Measurements from ENCODE around the gene CUL2. TPM values are rescaled to one million over a fixed set of nuclear protein-coding genes. Genes with fewer than 3 reads are reported as not detected.

CUL2 gene
- total and polyA plus RNA-seq, 2 experiments from 2014 or later: 25.8 to 34.4 TPM

- TF ChIP-seq, protein P1, sequence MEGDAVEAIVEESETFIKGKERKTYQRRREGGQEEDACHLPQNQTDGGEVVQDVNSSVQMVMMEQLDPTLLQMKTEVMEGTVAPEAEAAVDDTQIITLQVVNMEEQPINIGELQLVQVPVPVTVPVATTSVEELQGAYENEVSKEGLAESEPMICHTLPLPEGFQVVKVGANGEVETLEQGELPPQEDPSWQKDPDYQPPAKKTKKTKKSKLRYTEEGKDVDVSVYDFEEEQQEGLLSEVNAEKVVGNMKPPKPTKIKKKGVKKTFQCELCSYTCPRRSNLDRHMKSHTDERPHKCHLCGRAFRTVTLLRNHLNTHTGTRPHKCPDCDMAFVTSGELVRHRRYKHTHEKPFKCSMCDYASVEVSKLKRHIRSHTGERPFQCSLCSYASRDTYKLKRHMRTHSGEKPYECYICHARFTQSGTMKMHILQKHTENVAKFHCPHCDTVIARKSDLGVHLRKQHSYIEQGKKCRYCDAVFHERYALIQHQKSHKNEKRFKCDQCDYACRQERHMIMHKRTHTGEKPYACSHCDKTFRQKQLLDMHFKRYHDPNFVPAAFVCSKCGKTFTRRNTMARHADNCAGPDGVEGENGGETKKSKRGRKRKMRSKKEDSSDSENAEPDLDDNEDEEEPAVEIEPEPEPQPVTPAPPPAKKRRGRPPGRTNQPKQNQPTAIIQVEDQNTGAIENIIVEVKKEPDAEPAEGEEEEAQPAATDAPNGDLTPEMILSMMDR (IDR thresholded peaks at IDR 0.05; ENCODE audit: poor library complexity): no peak
- TF ChIP-seq EZH2phosphoT487 (IDR thresholded peaks at IDR 0.05; ENCODE audit: low read depth, severe bottlenecking, unreplicated experiment) (no peak), EZH2 (IDR thresholded peaks at IDR 0.05; ENCODE audit: borderline replicate concordance) (no peak)
- no peak for DNase-seq (ENCODE audit: low spot score)
- H3K4me1 ChIP-seq (ENCODE audit: insufficient read depth): no peaks in the 10 kb centered on the region
- H2AFZ ChIP-seq: no peak overlapping the region
- no peak overlapping the region for H3K4me3 ChIP-seq
- H3K79me2 ChIP-seq: no peaks in the 10 kb centered on the region
- no peaks in the 10 kb centered on the region for H3K9me2 ChIP-seq (replicated peaks; ENCODE audit: insufficient read depth)
- no peak overlapping the region for H3K4me2 ChIP-seq
- WGBS (ENCODE audit: low lambda C conversion rate, missing lambda C conversion rate): 86% methylated on average over 7 of the region's 7 CpGs
- no peaks in the 10 kb centered on the region for H3K27me3 ChIP-seq
- H3K9me3 ChIP-seq (ENCODE audit: low read depth): no peaks in the 10 kb centered on the region
- H3K27ac ChIP-seq: no peak overlapping the region
- no peaks in the 10 kb centered on the region for H4K20me1 ChIP-seq (ENCODE audit: insufficient read depth, poor library complexity, severe bottlenecking)
- no peaks in the 10 kb centered on the region for H3K36me3 ChIP-seq (replicated peaks; ENCODE audit: insufficient read depth, low read depth)
Measured at GRCh38 chr10:35011771-35012191, 78.4 kb downstream of the CUL2 start.

GRCh38 chr10:35007858-35008301, 82.3 kb downstream of the CUL2 start:
- no peaks in the 10 kb centered on the region for H3K9me2 ChIP-seq (replicated peaks; ENCODE audit: insufficient read depth)
- no peak for DNase-seq (ENCODE audit: low spot score)
- H3K4me2 ChIP-seq: no peak overlapping the region
- H4K20me1 ChIP-seq (ENCODE audit: insufficient read depth, poor library complexity, severe bottlenecking): no peaks in the 10 kb centered on the region
- H3K36me3 ChIP-seq (replicated peaks; ENCODE audit: insufficient read depth, low read depth): no peaks in the 10 kb centered on the region
- 86% methylated on average over 4 of the region's 4 CpGs for WGBS (ENCODE audit: low lambda C conversion rate, missing lambda C conversion rate)
- TF ChIP-seq EZH2phosphoT487 (IDR thresholded peaks at IDR 0.05; ENCODE audit: low read depth, severe bottlenecking, unreplicated experiment): no peak
- TF ChIP-seq EZH2 (IDR thresholded peaks at IDR 0.05; ENCODE audit: borderline replicate concordance): no peak
- TF ChIP-seq, protein P1 (IDR thresholded peaks at IDR 0.05; ENCODE audit: poor library complexity): no peak
- H3K79me2 ChIP-seq: no peaks in the 10 kb centered on the region
- H3K4me1 ChIP-seq (ENCODE audit: insufficient read depth): no peaks in the 10 kb centered on the region
- no peak overlapping the region for H3K4me3 ChIP-seq
- H2AFZ ChIP-seq: no peak overlapping the region
- no peak overlapping the region for H3K27ac ChIP-seq
- no peaks in the 10 kb centered on the region for H3K27me3 ChIP-seq
- H3K9me3 ChIP-seq (ENCODE audit: low read depth): no peaks in the 10 kb centered on the region

GRCh38 chr10:35006836-35007235, 83.3 kb downstream of the CUL2 start:
- Histone ChIP-seq H3K9me3 (ENCODE audit: low read depth) (no peaks in the 10 kb centered on the region), H3K9me2 (replicated peaks; ENCODE audit: insufficient read depth) (no peaks in the 10 kb centered on the region), H2AFZ (no peak overlapping the region), H3K36me3 (replicated peaks; ENCODE audit: insufficient read depth, low read depth) (no peaks in the 10 kb centered on the region), H3K27me3 (no peaks in the 10 kb centered on the region), H3K4me3 (no peak overlapping the region), H3K4me1 (ENCODE audit: insufficient read depth) (no peaks in the 10 kb centered on the region), H3K27ac (no peak overlapping the region), H3K4me2 (no peak overlapping the region), H4K20me1 (ENCODE audit: insufficient read depth, poor library complexity, severe bottlenecking) (no peaks in the 10 kb centered on the region), H3K79me2 (no peaks in the 10 kb centered on the region)
- TF ChIP-seq EZH2phosphoT487 (IDR thresholded peaks at IDR 0.05; ENCODE audit: low read depth, severe bottlenecking, unreplicated experiment): no peak
- no peak for TF ChIP-seq EZH2 (IDR thresholded peaks at IDR 0.05; ENCODE audit: borderline replicate concordance)
- TF ChIP-seq, protein P1 (IDR thresholded peaks at IDR 0.05; ENCODE audit: poor library complexity): no peak
- no peak for DNase-seq (ENCODE audit: low spot score)
- WGBS (ENCODE audit: low lambda C conversion rate, missing lambda C conversion rate): 97% methylated on average over 4 of the region's 4 CpGs

- WGBS (ENCODE audit: low lambda C conversion rate, missing lambda C conversion rate): 79% methylated on average over 8 of the region's 8 CpGs
- no peak for DNase-seq (ENCODE audit: low spot score)
Measured at GRCh38 chr10:35005868-35006267, 84.3 kb downstream of the CUL2 start.

More at GRCh38 chr10:35005868-35006267, 84.3 kb downstream of the CUL2 start:
- no peaks in the 10 kb centered on the region for H3K27me3 ChIP-seq
- no peak overlapping the region for H3K27ac ChIP-seq
- no peaks in the 10 kb centered on the region for H3K9me2 ChIP-seq (replicated peaks; ENCODE audit: insufficient read depth)
- no peak overlapping the region for H3K4me3 ChIP-seq
- no peaks in the 10 kb centered on the region for H3K79me2 ChIP-seq
- TF ChIP-seq EZH2 (IDR thresholded peaks at IDR 0.05; ENCODE audit: borderline replicate concordance): no peak
- TF ChIP-seq EZH2phosphoT487 (IDR thresholded peaks at IDR 0.05; ENCODE audit: low read depth, severe bottlenecking, unreplicated experiment): no peak
- TF ChIP-seq, protein P1 (IDR thresholded peaks at IDR 0.05; ENCODE audit: poor library complexity): no peak
- H2AFZ ChIP-seq: no peak overlapping the region
- no peaks in the 10 kb centered on the region for H3K36me3 ChIP-seq (replicated peaks; ENCODE audit: insufficient read depth, low read depth)
- H3K4me2 ChIP-seq: no peak overlapping the region
- H3K9me3 ChIP-seq (ENCODE audit: low read depth): no peaks in the 10 kb centered on the region
- no peaks in the 10 kb centered on the region for H3K4me1 ChIP-seq (ENCODE audit: insufficient read depth)
- no peaks in the 10 kb centered on the region for H4K20me1 ChIP-seq (ENCODE audit: insufficient read depth, poor library complexity, severe bottlenecking)

All from hepatocyte (in vitro differentiated cells).